A549 treated with AZD2906 at 1 μM for 4 hours (cell line): ENCODE data around the gene VEZF1. TPM values are rescaled to one million over a fixed set of nuclear protein-coding genes. Genes with fewer than 3 reads are reported as not detected.

ENCODE experiments used
- total RNA-seq: library from RNA; stranded (reverse); fragments of 200-300 nt; extraction: Qiagen RNA extraction; gene quantifications from 5 replicates; pipeline ENCODE4 v1.2.3, GENCODE V29; 2022

The VEZF1 gene
- 42.5 to 50.3 TPM (median 47.3 TPM) in 5 replicates for total RNA-seq

DNA sequence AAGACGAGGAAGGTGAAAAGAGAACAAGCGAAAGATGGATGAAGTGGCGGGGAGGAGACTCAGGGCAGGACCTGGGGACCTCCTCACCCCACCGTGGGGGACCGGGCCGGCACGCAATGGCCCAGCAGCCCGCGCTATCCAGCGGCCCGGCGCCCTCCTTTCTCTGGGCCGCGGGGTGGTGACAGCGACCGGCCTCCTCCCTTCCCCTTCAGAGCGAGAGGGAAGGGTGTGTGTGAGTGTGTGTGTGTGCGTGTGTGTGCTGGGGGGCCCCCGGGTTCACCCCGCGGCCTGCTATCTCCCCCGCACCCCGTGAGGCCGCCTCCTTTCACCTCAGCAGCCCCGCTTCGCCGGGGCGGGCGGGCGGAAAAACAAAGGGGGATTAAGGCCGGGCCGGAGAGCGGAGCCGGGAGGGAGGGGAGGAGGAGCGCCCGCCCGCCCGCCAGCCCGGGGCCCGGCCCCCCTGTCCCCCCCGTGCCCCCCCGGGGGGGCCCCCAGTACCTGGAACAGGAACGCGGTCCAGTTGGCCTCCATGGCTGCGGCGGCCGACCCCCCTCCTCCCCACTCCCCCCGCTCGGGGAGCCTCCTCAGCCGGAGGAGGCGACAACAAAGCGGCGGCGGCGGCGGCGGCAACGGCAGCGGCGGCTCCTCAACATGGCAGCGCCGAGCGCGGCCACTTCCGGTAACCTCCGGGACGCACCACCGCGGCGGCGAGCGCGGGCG is at the start of gene VEZF1:
TSS of gene VEZF1 (minus strand) at position 674 of the 720 bp plus-strand sequence. CDS start at position 531, 143 bp downstream.

GRCh38 chr17:58006924-58007780 is 19.1 kb upstream of the VEZF1 start, which contains the start of gene SRSF1:
SRSF1 (minus strand) TSS chr17:58007246; CDS start chr17:58007137, 109 bp downstream.

DNA sequence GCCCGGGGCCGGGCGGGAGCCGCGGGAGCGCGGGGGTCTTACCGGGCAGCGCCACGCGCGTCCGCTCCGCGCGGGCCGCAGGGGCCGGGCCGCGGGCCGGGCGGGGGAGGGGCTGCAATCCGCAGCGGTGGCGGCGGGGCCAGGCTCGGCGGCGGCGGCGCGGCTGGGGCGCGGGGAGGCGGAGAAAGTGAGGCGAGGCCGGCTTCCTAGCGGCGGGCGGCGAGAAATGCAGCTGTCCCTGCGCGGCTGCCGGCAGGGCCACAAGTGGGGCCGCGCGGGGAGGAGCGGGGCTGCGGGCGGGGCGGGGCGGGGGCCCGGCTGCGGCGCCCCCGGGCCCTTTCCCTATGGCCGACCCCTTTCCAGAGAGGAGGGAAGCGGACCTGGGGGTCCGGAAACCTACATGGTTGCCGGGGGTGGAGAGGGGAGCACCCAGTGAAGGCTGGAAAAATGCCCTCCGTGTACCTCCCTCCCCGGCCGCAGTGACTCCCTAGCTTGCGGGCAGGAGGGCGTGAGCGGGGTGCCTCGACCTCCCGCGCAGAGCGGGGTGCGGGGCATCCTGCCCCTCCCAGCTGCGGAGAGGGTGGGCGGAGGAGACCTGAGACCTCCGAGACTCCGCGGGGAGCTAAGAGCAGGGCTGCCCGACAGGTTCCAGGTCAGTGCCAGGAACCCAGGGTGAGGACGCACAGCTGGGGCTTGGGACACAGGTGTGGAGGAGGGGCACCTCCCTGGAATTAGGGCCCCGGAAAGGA is 32.7 kb downstream of the VEZF1 start, which contains the start of gene CUEDC1:
TSS of gene CUEDC1 (minus strand) at position 230 of the 749 bp plus-strand sequence. CDS start 69,848 bp downstream, outside the sequence.

Other genes starting within 250 kb of the VEZF1 start
- not detected in 5 replicates for gene CCDC182, start 243.0 kb downstream of the VEZF1 start, total RNA-seq
- gene MRPS23, start 138.2 kb downstream of the VEZF1 start, total RNA-seq, result 166 to 259 TPM (median 173 TPM) in 5 replicates
- gene CUEDC1, start 32.8 kb downstream of the VEZF1 start, total RNA-seq, result 48.2 to 60.2 TPM (median 50.5 TPM) in 5 replicates
- gene SRSF1, start 19.0 kb upstream of the VEZF1 start, total RNA-seq, result 220 to 272 TPM (median 241 TPM) in 5 replicates
- gene DYNLL2, start 95.2 kb upstream of the VEZF1 start, total RNA-seq, result 20.0 to 24.3 TPM (median 22.6 TPM) in 5 replicates
- gene OR4D1, start 160.1 kb upstream of the VEZF1 start, total RNA-seq, result 0.02 to 0.03 TPM in 2 of 5 replicates, not detected in the others
- not detected in 5 replicates for gene OR4D2, start 178.7 kb upstream of the VEZF1 start, total RNA-seq
- gene EPX, start 204.5 kb upstream of the VEZF1 start, total RNA-seq, result 0.03 TPM in 1 of 5 replicates, not detected in the others
- 9.7 to 11.7 TPM (median 11.4 TPM) in 5 replicates for gene MKS1, start 231.0 kb upstream of the VEZF1 start, total RNA-seq